ENCODE measurements around the gene TNFAIP8L3. TPM values are rescaled to one million over a fixed set of nuclear protein-coding genes. Genes with fewer than 3 reads are reported as not detected.

TNFAIP8L3 gene
- 1.5 TPM for total RNA-seq

DNA sequence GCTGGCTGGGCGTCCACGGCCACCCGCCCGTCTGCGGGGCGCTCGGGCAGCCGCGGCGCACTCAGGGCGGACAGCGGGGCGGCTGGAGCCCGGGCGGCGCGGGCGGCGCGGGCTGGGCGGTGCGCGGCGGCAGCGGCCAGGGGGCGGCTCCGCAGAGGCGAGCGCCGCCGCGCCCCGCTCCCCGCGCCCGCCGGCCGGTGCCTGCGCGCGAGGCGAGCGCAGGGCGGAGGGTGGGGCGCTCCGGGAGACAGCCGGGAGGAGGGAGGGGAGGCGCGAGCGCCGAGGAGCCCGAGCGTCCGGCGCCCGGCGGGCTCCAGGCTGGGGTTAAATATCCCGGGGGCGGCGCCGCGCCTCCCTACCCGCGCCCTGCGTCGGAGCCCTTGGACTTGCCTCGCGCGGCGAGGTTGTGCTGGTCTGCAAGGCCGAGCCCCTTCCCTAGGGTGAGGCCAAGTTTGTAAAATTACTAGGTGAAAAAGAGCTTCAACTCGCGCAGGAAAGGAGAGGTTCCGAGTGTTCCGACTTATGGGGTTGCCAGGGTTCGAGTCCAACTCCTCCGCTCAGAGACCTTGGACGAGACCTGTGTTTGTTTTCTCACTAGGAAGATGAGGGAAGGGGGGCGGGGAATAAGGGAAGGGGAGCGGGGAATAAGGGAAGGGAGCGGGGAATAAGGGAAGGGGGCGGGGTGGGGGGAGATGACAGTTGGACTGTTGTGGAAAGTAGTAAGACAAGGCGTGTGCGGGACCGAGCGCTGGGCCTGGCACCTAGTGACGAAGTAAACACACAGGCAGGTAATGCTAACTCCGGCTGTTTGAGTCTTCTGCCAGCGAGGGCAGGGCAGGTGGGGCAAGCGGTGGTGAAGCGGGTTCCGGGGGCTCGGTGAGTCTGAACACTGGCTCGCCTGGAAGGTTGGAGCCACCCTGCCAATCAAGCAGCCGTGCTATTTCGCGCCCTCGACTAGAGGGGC is at the start of gene TNFAIP8L3:
Gene TNFAIP8L3, minus strand, starts transcription at position 301 of the 964 bp plus-strand sequence. CDS start 311 bp downstream, outside the sequence.

Other genes starting within 250 kb of the TNFAIP8L3 start
- gene AP4E1, start 186.2 kb downstream of the TNFAIP8L3 start, total RNA-seq, result 11.7 TPM
- not detected for gene CYP19A1, start 243.7 kb upstream of the TNFAIP8L3 start, total RNA-seq
- 0.99 TPM for gene GLDN, start 246.7 kb upstream of the TNFAIP8L3 start, total RNA-seq